ENCODE measurements around the gene HECW1. TPM values are rescaled to one million over a fixed set of nuclear protein-coding genes. Genes with fewer than 3 reads are reported as not detected.
"Not testable (repeated sequence)": the region's sequence is repeated elsewhere in the genome, so short reads cannot be mapped to it uniquely, and the experiment has no call there.

Gene HECW1
- total and polyA plus RNA-seq, 5 experiments from 2014 or later: not detected

DNA sequence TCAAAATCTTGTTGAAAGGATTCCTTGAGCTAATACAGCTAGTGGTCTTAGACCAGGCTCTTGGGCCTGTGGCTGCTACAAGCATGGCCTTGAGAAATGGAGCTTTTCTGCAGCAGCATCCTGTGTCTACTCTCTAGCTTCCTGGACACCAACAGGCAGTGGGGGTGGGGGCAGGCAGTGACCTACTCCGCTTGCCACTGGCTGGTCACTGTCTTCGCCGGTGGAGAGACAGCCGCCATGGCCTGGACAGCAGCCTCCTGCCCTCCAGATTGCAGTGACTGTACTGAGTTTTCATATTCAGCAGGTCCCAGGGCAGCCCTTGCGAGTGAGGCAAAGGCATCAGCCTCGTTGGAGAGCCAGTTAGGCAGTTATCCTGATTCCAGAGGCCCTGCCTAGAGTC lies 204.6 kb downstream of the HECW1 start:
- no peak overlapping the region for H3K4me3 Mint-ChIP-seq
- peaks cover 0 to 8% (median 3%) of the 10 kb centered on the region in 4 donors for H3K4me1 Mint-ChIP-seq
- no peak overlapping the region for H3K27ac Mint-ChIP-seq
- no peaks in the 10 kb centered on the region for H3K9me3 Mint-ChIP-seq
- POLR2A ChIA-PET: no interaction called here
- no peaks in the 10 kb centered on the region for H3K36me3 Mint-ChIP-seq
- no peak for ATAC-seq
- peaks cover 0 to 7% (median 4%) of the 10 kb centered on the region in 5 donors for H3K27me3 Mint-ChIP-seq
- no peak for DNase-seq

DNA sequence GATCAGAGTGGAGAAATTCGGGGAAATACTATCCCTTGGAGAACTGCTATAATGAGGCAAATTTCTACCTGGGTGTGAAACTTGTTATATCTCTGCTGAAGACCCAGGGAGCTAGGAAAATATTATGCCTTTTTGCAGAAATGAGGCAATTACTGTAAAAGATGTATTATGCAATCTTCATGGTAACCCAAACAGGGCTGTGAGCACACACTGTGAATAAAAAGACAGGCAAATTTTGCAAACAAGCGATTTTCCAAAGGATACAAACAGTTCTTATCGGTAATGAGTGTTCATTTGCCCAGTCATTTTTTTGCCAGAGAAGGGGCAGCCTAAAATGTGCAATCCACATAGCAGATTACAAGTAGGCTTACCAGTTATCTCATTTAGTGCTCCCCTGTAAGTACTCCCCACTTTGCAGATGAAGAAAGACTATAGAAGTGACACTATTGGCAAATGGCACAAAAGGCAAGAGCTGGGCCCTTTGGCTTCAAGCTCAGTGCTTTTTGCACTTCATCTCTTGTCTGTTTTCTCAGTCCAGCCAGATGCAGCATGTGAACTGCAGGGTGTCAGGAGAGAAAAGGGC lies 205.8 kb downstream of the HECW1 start:
- H3K4me1 Mint-ChIP-seq: peaks cover 0 to 8% (median 3%) of the 10 kb centered on the region in 4 donors
- no peak overlapping the region for H3K4me3 Mint-ChIP-seq
- H3K36me3 Mint-ChIP-seq: no peaks in the 10 kb centered on the region
- no peak for ATAC-seq
- DNase-seq: no peak
- POLR2A ChIA-PET: no interaction called here
- no peak overlapping the region for H3K27ac Mint-ChIP-seq
- H3K27me3 Mint-ChIP-seq: peaks cover 3 to 8% (median 7%) of the 10 kb centered on the region in 5 donors
- H3K9me3 Mint-ChIP-seq: no peaks in the 10 kb centered on the region

DNA sequence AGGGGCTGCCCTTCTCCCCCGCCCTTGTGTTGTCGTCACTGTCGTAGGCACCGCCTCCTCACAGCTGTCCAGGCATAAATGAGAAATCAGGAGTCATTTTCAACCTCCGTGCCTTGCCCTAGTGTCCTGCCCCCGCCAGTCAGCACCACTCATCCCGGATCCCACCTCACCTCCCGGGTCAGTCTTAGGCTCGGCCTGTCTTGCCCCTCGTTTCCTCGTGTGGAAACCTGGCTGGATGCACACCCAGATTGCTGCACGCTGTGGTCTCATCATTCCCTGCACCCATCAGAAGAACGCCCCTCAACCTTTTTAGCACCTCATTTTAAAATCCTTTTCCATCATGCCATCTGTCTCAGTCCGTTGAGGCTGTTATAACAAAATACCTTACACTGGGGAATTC lies 213.1 kb downstream of the HECW1 start:
- Mint-ChIP-seq H3K27ac (no peak overlapping the region), H3K9me3 (no peaks in the 10 kb centered on the region), H3K27me3 (peaks cover 3 to 26% (median 9%) of the 10 kb centered on the region in 5 donors), H3K4me1 (no peaks in the 10 kb centered on the region), H3K4me3 (no peak overlapping the region), H3K36me3 (peaks cover 0 to 2% (median 0%) of the 10 kb centered on the region in 3 donors)
- POLR2A ChIA-PET: no interaction called here
- DNase-seq (no peak), ATAC-seq (no peak)

DNA sequence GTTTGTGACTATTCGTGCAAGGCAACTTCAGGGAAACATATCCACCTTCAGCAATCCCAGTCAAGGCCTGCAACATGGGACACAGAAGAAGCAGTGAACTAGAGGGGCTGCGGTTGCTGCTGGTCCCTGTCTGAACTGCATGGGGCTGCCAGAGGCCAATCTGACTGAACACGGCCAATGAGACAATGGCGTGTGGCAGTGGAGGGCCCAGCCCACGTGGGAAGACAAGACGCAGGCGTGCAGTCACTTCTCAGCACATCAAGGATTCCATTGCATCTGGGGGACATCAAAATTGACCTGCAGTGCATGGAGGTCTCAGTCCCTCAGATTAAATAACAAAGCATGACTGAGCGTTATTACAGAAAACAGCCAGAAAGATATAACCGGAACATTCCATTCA lies 215.9 kb downstream of the HECW1 start:
- H3K27me3 Mint-ChIP-seq: peaks cover 0 to 25% (median 6%) of the 10 kb centered on the region in 5 donors
- POLR2A ChIA-PET: no interaction called here
- no peak overlapping the region for H3K4me3 Mint-ChIP-seq
- DNase-seq (no peak), ATAC-seq (no peak)
- peaks cover 0 to 2% (median 0%) of the 10 kb centered on the region in 3 donors for H3K36me3 Mint-ChIP-seq
- no peak overlapping the region for H3K27ac Mint-ChIP-seq
- no peaks in the 10 kb centered on the region for H3K4me1 Mint-ChIP-seq
- H3K9me3 Mint-ChIP-seq: no peaks in the 10 kb centered on the region

DNA sequence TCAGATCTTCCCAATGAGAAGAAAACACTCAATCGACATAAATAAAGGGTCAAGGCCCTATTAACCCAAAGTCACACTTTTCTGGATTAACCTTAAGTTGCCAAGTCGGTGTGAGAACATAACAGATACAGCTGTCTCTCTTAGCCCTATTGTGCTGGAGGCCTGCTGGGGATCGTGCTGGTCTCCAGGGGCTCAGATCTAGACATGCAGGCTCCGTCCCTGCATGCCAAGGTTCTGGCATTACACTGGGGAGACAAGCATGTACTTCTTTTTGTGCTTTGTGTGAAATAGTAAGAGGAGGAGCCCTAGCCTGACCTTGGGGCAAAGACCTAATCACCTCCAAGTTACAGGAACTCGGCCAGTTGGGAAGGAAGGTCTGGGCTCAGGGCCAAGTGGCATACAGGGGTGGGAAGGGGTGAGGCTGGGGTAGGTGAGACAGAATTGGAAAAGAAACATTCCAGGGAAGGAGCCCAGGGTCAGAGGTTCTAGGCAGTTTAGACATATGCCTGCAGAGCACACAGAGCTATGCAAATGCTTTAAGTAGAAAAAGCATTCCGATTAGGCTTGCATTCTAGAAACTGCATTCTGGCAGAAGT lies 216.4 kb downstream of the HECW1 start:
- Mint-ChIP-seq H3K27ac (no peak overlapping the region), H3K36me3 (peaks cover 0 to 2% (median 0%) of the 10 kb centered on the region in 3 donors), H3K9me3 (no peaks in the 10 kb centered on the region), H3K4me1 (no peaks in the 10 kb centered on the region), H3K4me3 (no peak overlapping the region), H3K27me3 (peaks cover 0 to 25% (median 6%) of the 10 kb centered on the region in 5 donors)
- DNase-seq: no peak
- ATAC-seq: no peak
- POLR2A ChIA-PET: no interaction called here

DNA sequence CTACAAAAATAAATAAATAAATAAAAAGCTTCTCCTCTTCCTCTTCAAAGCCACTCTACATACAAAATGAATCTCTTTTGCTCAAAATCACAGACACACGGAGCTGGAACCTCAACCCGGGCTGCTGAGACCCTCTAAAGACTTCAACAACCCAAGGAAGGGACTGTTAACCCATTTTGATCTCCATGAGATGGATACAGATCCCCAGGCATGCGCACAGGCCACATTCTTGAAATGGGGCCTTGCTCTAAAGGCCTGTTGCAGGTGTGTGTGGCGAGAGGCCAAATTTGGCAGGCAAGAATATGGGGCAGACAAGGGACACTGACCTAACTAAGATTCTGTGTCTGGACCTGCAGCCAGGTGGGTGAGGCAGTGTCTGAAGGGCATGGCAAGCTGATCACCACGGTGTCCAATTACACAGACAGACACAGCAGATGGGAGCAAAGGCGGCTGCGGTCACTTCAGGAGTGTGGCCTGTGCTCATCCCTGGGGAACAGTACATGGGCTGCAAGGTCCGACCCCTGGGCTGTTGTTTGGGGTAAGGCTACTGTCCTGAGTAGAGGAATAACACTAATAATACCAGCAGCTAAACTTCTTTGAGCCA lies 219.8 kb downstream of the HECW1 start:
- H3K9me3 Mint-ChIP-seq: no peaks in the 10 kb centered on the region
- POLR2A ChIA-PET: no interaction called here
- no peak overlapping the region for H3K4me3 Mint-ChIP-seq
- no peak overlapping the region for H3K27ac Mint-ChIP-seq
- ATAC-seq (no peak), DNase-seq (no peak)
- H3K36me3 Mint-ChIP-seq: peaks cover 0 to 2% (median 0%) of the 10 kb centered on the region in 3 donors
- no peaks in the 10 kb centered on the region for H3K4me1 Mint-ChIP-seq
- H3K27me3 Mint-ChIP-seq: peaks cover 0 to 14% (median 4%) of the 10 kb centered on the region in 5 donors

DNA sequence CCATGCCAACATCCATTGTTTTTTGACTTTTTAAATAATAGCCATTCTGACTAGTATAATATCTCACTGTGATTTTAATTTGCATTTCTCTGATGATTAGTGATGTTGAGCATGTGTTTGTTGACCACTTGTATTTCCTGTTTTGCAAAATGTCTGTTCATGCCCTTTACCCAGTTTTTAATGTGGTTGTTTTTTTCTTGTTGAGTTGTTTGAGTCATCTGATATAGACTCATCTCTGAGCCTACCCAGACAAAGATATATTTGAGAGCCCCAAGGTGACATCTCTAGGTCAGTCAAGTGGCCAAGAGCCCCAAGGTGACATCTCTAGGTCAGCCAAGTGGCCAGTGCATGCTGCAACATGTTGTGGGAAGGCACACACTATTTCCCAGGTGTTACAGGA lies 224.7 kb downstream of the HECW1 start:
- DNase-seq (no peak), ATAC-seq (no peak)
- Mint-ChIP-seq H3K4me1 (no peaks in the 10 kb centered on the region), H3K9me3 (no peaks in the 10 kb centered on the region), H3K27me3 (peaks cover 3 to 19% (median 11%) of the 10 kb centered on the region in 5 donors), H3K27ac (no peak overlapping the region), H3K4me3 (no peak overlapping the region), H3K36me3 (peaks cover 0 to 2% (median 0%) of the 10 kb centered on the region in 3 donors)
- POLR2A ChIA-PET: no interaction called here

DNA sequence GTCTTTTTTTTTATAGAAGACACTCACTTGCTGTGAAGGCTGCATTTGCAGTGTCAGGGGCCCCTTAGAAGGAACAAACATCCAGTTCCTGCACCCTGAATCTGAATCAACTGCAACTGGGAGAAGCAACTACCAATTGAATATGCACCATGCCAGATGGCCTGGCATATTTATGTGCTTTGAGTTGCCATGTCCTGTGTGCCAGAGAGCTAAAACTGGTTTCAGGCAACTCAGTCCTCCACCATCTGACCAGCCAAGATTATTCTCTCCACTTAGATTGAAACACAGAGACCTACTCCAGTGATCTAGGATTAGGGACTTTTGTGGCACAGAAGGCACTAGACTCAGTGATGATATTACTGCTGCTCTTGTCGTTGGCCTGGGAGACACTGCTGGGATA lies 225.4 kb downstream of the HECW1 start:
- no peak for DNase-seq
- Mint-ChIP-seq H3K27me3 (peaks cover 3 to 21% (median 11%) of the 10 kb centered on the region in 5 donors), H3K4me3 (no peak overlapping the region), H3K9me3 (no peaks in the 10 kb centered on the region), H3K36me3 (peaks cover 0 to 2% (median 0%) of the 10 kb centered on the region in 3 donors), H3K4me1 (no peaks in the 10 kb centered on the region), H3K27ac (no peak overlapping the region)
- ATAC-seq: no peak
- POLR2A ChIA-PET: no interaction called here

DNA sequence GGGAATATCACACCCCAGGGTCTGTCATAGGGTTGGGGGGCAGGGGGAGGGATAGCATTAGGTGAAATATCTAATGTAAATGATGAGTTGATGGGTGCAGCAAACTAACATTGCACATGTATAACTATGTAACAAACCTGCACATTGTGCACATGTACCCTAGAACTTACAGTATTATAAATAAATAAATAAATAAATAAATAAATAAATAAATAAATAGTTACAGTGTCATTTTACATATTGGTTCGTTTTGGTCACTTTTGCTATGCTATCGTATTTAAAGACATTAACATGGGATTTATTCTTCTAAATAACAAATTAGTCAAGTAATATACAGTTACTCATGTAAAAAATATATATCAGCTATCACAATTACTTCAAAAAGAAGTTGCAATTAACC lies 228.7 kb downstream of the HECW1 start:
- POLR2A ChIA-PET: no interaction called here
- Mint-ChIP-seq H3K4me1 (no peaks in the 10 kb centered on the region), H3K27me3 (peaks cover 4 to 40% (median 30%) of the 10 kb centered on the region in 5 donors), H3K36me3 (peaks cover 0 to 2% (median 0%) of the 10 kb centered on the region in 3 donors), H3K4me3 (no peak overlapping the region), H3K9me3 (peaks cover 0 to 3% (median 0%) of the 10 kb centered on the region in 9 donors), H3K27ac (no peak overlapping the region)
- no peak for ATAC-seq
- DNase-seq: no peak

DNA sequence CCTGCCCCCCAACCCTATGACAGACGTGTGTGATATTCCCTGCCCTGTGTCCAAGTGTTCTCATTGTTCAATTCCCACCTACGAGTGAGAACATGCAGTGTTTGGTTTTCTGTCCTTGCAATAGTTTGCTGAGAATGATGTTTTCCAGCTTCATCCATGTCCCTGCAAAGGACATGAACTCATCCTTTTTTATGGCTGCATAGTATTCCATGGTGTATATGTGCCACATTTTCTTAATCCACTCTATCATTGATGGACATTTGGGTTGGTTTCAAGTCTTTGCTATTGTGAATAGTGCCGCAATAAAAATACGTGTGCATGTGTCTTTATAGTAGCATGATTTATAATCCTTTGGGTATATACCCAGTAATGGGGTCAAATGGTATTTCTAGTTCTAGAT lies 231.0 kb downstream of the HECW1 start:
- ATAC-seq, H3K27ac Mint-ChIP-seq, H3K36me3 Mint-ChIP-seq, H3K4me3 Mint-ChIP-seq, H3K9me3 Mint-ChIP-seq, DNase-seq, H3K4me1 Mint-ChIP-seq, POLR2A ChIA-PET: not testable (repeated sequence)
- peaks cover 16 to 47% (median 43%) of the 10 kb centered on the region in 5 donors for H3K27me3 Mint-ChIP-seq

DNA sequence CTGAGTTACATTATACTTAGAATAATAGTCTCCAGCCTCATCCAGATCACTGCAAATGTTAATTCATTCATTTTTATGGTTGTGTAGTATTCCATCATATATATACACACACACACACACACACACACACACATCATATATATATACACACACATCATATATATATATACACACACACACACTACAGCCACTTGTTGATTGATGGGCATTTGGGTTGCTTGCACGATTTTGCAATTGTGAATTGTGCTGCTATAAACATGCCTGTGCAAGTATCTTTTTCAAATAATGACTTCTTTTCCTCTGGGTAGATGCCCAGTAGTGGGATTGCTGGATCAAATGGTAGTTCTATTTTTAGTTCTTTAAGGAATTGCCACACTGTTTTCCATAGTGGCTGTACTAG lies 233.2 kb downstream of the HECW1 start:
- peaks cover 9 to 64% (median 47%) of the 10 kb centered on the region in 5 donors for H3K27me3 Mint-ChIP-seq
- DNase-seq, H3K27ac Mint-ChIP-seq, H3K36me3 Mint-ChIP-seq, H3K4me3 Mint-ChIP-seq, H3K4me1 Mint-ChIP-seq, POLR2A ChIA-PET, ATAC-seq: not testable (repeated sequence)
- peaks cover 0 to 18% (median 7%) of the 10 kb centered on the region in 9 donors for H3K9me3 Mint-ChIP-seq

DNA sequence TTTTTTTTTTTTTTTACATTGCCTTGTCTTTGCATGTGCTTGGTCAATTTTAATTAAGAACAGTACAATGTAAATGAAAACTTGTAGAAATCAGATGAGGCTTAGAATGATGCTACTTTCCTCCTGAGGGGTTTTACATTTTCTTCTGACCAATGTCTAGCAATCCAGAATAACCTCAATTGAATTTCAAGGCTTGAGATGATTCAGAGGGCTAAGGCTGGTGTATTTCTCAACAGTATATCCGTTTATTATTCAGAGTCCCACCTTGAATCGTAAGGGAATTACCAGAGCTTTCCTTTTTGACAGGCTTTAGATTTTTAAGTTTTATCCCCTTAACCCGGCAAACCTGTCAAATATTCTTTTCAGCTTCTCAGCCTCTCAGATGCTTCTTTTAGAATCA lies 239.2 kb downstream of the HECW1 start:
- Mint-ChIP-seq H3K36me3 (peaks cover 0 to 39% (median 9%) of the 10 kb centered on the region in 3 donors), H3K4me1 (no peaks in the 10 kb centered on the region), H3K4me3 (no peak overlapping the region), H3K27ac (no peak overlapping the region), H3K27me3 (peaks cover 9 to 86% (median 47%) of the 10 kb centered on the region in 5 donors), H3K9me3 (peaks cover 2 to 41% (median 25%) of the 10 kb centered on the region in 9 donors)
- no peak for DNase-seq
- POLR2A ChIA-PET: no interaction called here
- ATAC-seq: no peak

DNA sequence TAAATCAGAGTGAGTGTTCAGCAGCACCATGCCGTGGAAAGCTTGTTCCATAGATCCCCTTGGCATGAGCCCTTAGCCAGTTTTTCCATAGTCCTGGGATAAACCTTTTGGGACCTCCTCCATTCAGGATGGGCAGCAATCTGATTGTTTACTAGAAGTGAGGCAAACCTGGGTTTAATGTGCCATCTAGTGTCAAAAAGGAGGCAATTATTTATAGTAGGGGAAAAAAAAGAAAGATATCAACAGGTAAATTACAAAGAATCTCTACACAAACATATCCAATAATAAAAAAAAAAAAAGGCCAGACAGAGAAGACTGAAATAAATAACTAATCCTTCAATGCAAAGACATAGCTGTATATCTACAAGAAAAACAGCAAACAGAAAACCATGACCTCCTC lies 241.5 kb downstream of the HECW1 start:
- DNase-seq (no peak), ATAC-seq (no peak)
- peaks cover 0 to 39% (median 9%) of the 10 kb centered on the region in 3 donors for H3K36me3 Mint-ChIP-seq
- no peak overlapping the region for H3K27ac Mint-ChIP-seq
- no peak overlapping the region for H3K4me3 Mint-ChIP-seq
- H3K9me3 Mint-ChIP-seq: peaks cover 2 to 41% (median 23%) of the 10 kb centered on the region in 9 donors
- peaks cover 4 to 63% (median 38%) of the 10 kb centered on the region in 5 donors for H3K27me3 Mint-ChIP-seq
- no peaks in the 10 kb centered on the region for H3K4me1 Mint-ChIP-seq
- POLR2A ChIA-PET: no interaction called here
